Activated T-cell treated with anti-CD3 and anti-CD28 coated beads, Interleukin-2, amount 50 U/mL, for 48 hours (primary cell): ENCODE results near the gene SEPTIN5.

ENCODE experiments used
- DNase-seq, 2 experiments: peaks; one replicate each; pipeline ENCODE4 v3.0.0-alpha.2; 2020

SEPTIN5 gene

DNA sequence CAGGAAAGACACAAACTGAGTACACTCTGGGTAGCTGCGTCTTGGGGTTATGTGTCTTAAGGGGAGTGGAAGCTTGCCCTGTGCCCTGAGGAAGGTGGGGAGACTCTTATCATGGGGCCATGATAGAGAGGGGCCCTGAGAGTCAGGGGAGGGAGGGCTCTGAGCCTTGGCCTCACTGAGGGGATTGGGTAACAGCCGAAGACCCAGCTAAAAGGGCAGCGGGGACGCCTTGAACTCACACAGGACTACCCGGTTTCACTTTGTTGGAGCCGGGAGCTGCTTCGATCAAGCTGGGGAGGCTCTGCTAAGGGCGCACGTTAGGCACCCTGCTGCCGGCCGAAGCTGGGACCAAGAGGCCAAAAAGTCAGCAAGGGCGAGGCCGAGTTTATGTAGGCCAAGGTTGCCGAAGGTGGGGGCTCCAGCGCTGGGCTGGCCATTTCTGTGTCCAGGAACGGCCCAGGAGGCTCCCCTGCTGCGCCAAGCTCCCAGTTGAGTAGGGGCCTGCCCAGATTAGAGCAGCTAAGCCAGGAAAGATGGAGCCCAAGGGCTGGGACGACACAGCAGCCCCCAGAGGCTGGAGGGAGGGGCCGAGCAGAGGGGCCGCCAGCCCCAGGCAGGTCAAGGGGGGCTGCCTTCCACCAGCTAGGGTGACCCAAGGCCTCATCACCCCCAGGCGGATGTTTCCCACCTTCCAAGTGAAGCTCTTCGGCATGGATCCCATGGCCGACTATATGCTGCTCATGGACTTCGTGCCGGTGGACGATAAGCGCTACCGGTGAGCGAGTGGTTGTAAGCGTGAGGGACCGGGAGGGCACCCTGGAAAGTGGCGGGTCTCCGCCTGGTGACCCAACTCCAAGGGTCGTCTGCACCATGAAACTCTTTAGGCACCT is 48.5 kb downstream of the SEPTIN5 start:
- no peak for DNase-seq

DNA sequence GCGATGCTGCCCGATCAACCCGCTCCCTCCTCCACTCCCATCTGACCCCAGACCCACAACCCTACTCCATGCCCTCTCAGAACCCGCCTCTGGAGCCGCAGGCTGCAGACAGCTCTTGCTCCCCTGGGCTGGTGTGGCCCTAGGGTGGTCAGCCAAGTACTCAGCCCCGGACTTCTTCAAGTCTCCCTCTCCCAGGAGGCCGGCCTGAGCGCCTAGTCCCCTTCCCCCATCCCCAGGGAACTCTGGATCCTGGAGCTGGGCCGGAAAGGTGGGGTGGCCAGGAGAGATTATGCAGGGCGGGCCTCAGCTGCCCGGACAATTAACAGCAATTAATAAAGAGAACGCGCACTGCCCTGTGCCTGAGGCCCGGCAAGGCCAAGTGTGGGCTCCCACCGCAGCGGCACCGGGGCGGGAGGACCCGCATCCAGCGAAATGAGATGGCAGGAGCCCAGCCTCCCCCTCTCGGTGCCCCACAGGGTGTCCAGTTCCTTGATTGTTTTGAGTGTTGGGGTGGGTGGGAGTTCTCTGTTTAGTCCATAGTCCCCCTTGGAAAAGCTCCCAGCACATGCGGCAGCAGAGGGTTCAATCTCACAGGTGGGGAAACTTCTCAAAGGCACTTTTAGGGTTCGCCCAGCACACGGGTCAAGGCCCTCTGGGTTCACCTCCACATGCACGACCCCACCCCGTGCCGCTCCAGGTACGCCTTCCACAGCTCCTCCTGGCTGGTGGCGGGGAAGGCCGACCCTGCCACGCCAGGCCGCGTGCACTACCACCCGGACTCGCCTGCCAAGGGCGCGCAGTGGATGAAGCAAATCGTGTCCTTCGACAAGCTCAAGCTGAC is 49.4 kb downstream of the SEPTIN5 start:
- DNase-seq: no peak

DNA sequence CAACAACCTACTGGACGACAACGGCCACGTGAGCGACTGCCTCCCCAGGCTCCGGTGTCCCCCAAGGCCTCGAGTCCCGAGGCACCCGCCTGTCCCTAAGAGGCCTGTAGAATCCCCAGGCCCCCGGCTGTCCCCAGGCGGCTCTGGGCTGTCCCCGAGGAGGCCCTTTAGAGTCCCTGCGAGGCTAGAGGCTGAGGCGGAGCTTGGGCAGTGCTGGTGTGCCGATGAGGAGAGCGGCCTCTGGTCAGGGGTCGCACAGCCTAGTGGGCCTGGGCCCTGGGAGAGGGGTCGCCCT is 49.9 kb downstream of the SEPTIN5 start:
- no peak for DNase-seq

DNA sequence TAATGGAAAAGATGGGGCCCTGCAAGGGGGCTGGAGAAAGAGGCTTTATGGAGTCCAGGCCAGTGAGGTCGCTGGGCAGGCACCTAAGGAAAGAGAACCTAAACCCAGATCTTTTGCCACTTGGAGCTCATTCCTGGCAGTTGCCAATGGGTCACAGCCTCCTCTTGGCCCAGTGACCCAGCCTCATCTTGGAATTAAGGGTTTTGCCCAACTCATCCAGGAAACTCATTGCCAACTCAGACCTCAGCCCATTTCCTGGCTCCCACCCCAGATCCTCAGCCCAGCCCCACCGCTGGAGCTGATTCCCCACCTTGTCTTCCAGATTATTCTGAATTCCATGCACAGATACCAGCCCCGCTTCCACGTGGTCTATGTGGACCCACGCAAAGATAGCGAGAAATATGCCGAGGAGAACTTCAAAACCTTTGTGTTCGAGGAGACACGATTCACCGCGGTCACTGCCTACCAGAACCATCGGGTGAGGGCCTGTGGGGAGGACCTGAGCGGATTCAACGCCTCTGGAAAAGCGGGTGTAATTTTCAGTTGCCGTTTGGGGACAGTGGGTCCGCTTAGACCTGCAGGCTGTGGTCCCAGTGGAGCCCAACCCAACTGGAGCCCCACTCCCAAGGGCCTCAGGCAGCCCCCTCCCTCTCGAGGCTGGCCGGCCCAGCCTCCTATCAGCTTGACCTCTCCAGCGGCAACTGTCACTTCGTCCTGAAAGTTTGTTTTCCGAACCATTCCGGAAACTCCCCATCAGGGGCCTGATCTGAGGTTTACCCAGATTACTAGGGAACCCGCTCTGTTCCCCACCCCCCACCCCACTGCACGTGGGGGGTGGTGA is 50.6 kb downstream of the SEPTIN5 start:
- no peak for DNase-seq

DNA sequence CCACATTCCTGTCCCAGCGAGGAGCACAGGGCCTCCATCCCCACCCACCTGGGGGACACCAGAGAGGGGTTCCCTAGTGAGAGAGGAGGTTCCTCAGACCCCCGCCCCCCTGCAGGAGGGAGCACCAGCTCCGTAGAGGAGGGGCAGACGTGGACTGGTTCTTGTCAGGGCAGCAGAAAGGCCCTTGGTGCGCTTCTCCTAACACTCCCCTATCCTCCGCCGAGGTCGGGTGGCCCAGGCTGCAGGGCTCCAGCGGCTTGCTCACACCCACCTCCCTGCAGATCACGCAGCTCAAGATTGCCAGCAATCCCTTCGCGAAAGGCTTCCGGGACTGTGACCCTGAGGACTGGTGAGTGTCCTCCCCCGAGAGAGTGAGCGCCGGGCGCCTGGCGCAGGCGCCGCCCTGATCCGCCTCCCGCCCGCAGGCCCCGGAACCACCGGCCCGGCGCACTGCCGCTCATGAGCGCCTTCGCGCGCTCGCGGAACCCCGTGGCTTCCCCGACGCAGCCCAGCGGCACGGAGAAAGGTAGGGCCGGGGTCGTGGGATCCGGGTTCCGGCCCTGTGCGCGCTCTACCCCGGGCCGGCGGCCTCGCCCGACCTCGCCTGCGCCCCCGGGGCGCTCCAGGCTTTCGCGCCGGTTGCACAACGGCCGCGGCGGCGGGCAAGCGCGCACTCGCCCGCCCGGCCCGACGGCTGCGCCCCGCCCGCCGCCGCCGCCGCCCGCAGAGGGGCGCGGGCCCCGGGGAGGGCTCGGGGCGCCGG is 51.4 kb downstream of the SEPTIN5 start:
- DNase-seq: peak in 1 of 2 experiments; percentile 42

DNA sequence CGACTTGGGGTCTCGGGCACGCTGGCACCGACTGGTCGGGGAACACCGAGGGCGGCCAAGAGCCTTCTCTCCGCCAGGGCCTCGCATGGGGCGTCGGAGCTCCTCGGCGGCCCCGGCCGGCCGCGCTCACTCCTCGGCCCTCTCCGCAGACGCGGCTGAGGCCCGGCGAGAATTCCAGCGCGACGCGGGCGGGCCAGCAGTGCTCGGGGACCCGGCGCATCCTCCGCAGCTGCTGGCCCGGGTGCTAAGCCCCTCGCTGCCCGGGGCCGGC is 51.9 kb downstream of the SEPTIN5 start:
- no peak for DNase-seq

DNA sequence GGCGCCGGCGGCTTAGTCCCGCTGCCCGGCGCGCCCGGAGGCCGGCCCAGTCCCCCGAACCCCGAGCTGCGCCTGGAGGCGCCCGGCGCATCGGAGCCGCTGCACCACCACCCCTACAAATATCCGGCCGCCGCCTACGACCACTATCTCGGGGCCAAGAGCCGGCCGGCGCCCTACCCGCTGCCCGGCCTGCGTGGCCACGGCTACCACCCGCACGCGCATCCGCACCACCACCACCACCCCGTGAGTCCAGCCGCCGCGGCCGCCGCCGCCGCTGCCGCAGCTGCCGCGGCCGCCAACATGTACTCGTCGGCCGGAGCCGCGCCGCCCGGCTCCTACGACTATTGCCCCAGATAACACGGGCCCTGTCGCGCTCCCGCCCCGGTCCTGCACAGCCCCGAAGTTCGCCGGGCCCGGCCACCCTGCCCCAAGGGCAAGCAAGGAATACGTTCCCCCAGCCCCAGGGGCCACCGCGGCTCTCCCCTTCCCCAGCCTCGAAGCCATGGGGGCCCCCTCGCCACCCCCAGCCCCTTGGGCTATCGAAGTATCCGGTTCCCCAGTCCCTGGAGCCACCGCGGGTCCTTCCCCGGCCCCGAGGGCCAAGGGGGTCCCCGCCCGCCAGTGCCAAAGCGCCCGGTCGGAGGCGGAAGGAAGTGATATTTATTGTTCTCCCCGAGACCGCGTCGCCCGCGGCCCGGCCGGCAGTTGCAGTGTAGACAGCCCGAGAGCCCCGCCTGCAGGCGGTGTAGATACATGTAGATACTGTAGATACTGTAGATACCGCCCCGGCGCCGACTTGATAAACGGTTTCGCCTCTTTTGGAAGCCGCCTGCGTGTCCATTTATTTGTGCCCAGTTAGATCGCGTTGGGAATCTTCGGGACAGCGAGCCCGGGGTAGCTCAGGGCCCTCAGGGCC is 52.5 kb downstream of the SEPTIN5 start:
- DNase-seq: peak; percentile 65 to 73

DNA sequence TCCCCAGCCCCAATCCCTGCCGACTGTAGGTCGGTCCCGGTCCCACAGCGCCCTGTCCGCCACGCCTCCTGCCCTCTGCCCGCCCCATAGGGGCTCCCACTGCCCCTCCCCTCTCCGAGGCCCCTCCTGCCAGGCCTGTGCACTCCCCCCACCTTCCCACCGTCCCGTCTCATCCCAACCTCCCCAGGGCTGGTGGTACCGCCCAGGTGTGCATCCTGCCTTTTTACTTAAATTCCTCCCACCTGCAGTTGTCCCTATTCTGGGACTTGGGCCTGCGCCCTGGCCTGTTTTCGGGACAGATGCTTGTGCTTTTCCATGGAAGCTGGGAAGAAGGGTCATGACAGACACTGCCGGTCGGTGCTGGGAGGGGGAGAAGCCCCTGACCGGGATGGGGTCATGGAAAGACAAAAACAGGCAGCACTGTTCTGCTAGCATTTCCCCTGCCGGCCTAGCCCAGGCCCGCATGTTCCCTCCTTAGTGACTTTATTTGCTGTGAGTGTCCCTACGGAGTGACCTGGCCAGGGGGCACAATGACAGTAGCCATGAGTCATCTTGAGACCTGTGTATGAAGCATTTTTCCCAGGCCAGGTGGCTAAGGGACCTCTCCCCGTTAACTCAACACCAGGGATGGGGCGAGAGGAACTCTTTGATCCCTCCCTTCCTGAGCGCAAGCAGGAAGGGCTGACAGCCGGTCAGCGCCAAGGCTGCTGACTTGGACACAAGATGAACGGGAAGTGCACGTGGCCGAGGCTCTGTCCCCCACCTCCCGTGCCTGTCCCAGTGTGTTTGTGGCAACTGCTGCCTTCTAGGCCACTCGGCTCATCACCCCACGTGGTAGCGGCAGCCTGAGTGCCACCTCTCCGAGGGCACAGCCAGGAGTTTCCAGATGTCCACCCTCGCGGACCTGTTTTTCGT is 53.4 kb downstream of the SEPTIN5 start:
- no peak for DNase-seq

DNA sequence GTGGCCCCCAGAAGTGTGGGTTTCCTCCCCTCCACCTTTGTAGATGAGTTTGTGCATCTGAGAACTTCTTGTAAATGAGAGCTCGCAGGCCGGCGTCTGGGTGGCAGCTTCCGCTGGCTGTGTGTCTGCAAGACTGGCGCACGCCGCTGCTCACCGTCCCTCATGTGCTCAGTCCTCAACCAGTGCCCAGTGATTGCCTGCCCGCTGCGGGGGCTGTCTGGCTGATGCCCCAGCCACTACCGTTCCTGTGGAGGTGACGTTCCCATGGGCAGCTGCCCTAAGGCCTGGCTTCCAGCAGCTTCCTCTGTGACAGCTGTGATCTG is 55.1 kb downstream of the SEPTIN5 start:
- DNase-seq: no peak

DNA sequence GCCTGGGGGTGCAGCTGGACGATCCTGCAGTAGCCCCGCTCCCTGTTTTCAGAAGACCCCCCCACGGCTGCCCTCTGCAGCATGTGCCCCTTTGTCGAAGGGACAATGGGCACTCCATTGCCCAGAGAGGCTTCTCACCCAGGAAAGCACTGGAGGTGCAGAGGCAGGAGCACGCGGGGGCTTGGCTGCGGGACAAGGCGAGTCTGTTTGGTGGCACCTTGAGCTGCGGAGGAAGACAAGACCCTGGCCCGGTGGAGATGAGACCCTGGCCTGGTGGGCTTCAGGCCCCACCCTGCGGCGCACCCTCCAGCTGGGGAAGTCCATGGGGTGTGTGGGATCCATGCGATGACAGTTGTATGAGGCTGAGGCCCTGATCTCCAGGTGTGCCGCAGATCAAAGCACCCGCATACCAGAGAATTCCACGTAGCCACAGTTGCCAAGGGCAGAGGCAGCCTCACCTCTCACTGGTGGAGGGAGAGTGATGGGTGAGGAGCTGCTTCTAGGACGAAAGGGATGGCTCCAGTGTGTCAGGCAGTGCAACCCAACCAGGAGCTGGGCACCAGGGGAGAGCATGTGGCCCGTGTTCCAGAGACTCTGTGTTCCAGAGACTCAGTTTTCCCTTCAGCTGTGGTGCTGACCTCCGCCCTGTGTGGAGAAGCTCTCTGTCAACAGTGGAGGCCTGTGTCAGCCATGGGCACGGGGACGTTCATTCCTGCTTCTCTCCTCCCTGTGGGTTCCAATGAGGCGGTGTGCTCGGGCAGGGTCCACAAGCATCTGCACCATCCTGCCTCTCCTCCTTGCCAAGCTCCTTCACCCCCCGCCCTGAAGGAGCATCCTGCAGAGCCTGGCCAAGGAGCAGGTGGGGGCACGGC is 56.3 kb downstream of the SEPTIN5 start:
- DNase-seq: no peak

DNA sequence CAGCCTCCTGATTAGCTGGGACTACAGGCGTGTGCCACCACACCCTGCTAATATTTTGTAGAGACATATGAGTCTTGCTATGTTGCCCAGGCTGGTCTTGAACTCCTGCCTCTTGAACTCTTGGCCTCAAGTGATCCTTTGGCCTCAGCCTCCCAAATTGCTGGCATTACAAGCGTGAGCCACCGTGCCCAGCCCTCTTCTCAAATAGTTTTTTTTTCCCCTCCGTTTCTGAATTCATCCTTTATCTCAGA is 58.0 kb downstream of the SEPTIN5 start:
- no peak for DNase-seq
